Mesendoderm (in vitro differentiated cells): ENCODE data around the gene ZNF384.

Experiments
- DNase-seq: peaks from one replicate; pipeline ENCODE4 v3.0.0; 2013
- H2AK5ac ChIP-seq: 2 replicates; pipeline ENCODE4 v1.6.1; 2013; ENCODE audit warnings: low read length, inconsistent platforms
- H2BK120ac ChIP-seq: 2 replicates; pipeline ENCODE4 v1.6.1; 2013; ENCODE audit warnings: low read depth, mild to moderate bottlenecking, low read length, moderate library complexity, mixed read lengths
- H2BK15ac ChIP-seq: replicated peaks from 2 replicates; pipeline ENCODE4 v1.6.1; 2013; ENCODE audit warnings: low read depth, mild to moderate bottlenecking, moderate library complexity
- H2BK5ac ChIP-seq: 2 replicates; pipeline ENCODE4 v1.6.1; 2013; ENCODE audit warnings: low read length, inconsistent platforms
- H3K18ac ChIP-seq: 2 replicates; pipeline ENCODE4 v1.6.1; 2013; ENCODE audit warnings: mild to moderate bottlenecking, low read length, mixed read lengths
- H3K23ac ChIP-seq: one replicate; pipeline ENCODE4 v1.6.1; 2013; ENCODE audit warnings: low read length
- H3K27ac ChIP-seq: 2 replicates; pipeline ENCODE4 v1.5.1; 2013; ENCODE audit warnings: low read depth, mild to moderate bottlenecking, inconsistent platforms, low read length, moderate library complexity
- H3K27me3 ChIP-seq: 2 replicates; pipeline ENCODE4 v1.6.1; 2013; ENCODE audit warnings: low read length, control low read depth, mild to moderate bottlenecking, inconsistent platforms; ENCODE audit not compliant: insufficient read depth, poor library complexity
- H3K36me3 ChIP-seq: 2 replicates; pipeline ENCODE4 v1.6.1; 2013; ENCODE audit warnings: low read length, inconsistent platforms; ENCODE audit not compliant: control insufficient read depth, insufficient read depth
- H3K4ac ChIP-seq: one replicate; pipeline ENCODE4 v1.6.1; 2013; ENCODE audit warnings: low read depth, mild to moderate bottlenecking, low read length, moderate library complexity
- H3K4me1 ChIP-seq: 2 replicates; pipeline ENCODE4 v1.6.1; 2013; ENCODE audit warnings: low read depth, low read length, inconsistent platforms; ENCODE audit not compliant: control insufficient read depth
- H3K4me2 ChIP-seq: 2 replicates; pipeline ENCODE4 v1.6.1; 2013; ENCODE audit warnings: low read length
- H3K4me3 ChIP-seq: 2 replicates; pipeline ENCODE4 v1.5.1; 2013; ENCODE audit warnings: mild to moderate bottlenecking, low read length
- H3K56ac ChIP-seq: one replicate; pipeline ENCODE4 v1.6.1; 2013; ENCODE audit warnings: low read length
- H3K79me1 ChIP-seq: 2 replicates; pipeline ENCODE4 v1.6.1; 2013; ENCODE audit warnings: low read length, inconsistent platforms
- H3K79me2 ChIP-seq: 2 replicates; pipeline ENCODE4 v1.6.1; 2013; ENCODE audit warnings: mild to moderate bottlenecking, low read length; ENCODE audit not compliant: control insufficient read depth, insufficient read depth
- H3K9ac ChIP-seq: 2 replicates; pipeline ENCODE4 v1.6.1; 2013; ENCODE audit warnings: low read length, inconsistent platforms
- H4K5ac ChIP-seq: one replicate; pipeline ENCODE4 v1.6.1; 2013; ENCODE audit warnings: low read length
- H4K8ac ChIP-seq: one replicate; pipeline ENCODE4 v1.6.1; 2013; ENCODE audit warnings: low read depth, mild to moderate bottlenecking, control low read depth, low read length, moderate library complexity
- WGBS: extraction: QIAGEN DNeasy Blood & Tissue Kit; methylation state at CpG from one replicate; pipeline ENCODE4 v1.1.7; 2013; ENCODE audit warnings: low lambda C conversion rate, missing lambda C conversion rate; ENCODE audit not compliant: insufficient coverage; ENCODE audit errors: extremely low coverage; 5-methylcytosine and 5-hydroxymethylcytosine counted together

The ZNF384 gene

DNA sequence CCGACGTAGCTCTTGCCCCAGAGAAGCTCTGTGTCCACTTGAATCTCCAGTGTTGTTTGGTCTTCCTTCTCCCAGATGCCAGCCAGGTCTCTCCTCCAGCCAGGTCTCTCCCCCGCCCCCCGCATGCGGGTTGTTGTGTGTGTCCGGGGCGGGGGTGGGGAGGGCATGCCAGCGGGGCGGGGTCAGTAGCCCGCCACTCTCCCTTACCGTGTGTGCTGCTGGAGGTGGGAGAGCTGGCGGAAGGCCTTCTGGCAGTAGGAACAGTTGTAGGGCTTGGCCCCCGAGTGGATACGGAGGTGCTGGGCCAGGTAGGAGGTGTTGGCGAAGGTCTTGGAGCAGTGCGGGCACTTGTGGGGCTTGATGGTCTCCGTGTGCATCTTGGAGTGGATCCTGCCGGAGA lies 17.0 kb downstream of the ZNF384 start:
- H3K56ac ChIP-seq: no peak overlapping the region
- H3K23ac ChIP-seq: no peak overlapping the region
- H4K8ac ChIP-seq: no peak overlapping the region
- H2BK120ac ChIP-seq: no peak overlapping the region
- H3K4me1 ChIP-seq: no peaks in the 10 kb centered on the region
- no peak overlapping the region for H3K4ac ChIP-seq
- H2BK5ac ChIP-seq: no peak overlapping the region
- H3K27ac ChIP-seq: no peak overlapping the region
- no peak overlapping the region for H3K18ac ChIP-seq
- H3K27me3 ChIP-seq: no peaks in the 10 kb centered on the region
- no peak overlapping the region for H2AK5ac ChIP-seq
- H3K9ac ChIP-seq: no peak overlapping the region
- H3K36me3 ChIP-seq: peaks cover 38% of the 10 kb centered on the region
- no peaks in the 10 kb centered on the region for H3K79me1 ChIP-seq
- no peak overlapping the region for H3K4me3 ChIP-seq
- H3K79me2 ChIP-seq: no peaks in the 10 kb centered on the region
- no peak overlapping the region for H3K4me2 ChIP-seq
- DNase-seq: no peak
- no peak overlapping the region for H2BK15ac ChIP-seq
- WGBS: no CpG with 5 or more reads among the region's 18 CpGs
- H4K5ac ChIP-seq: no peak overlapping the region

DNA sequence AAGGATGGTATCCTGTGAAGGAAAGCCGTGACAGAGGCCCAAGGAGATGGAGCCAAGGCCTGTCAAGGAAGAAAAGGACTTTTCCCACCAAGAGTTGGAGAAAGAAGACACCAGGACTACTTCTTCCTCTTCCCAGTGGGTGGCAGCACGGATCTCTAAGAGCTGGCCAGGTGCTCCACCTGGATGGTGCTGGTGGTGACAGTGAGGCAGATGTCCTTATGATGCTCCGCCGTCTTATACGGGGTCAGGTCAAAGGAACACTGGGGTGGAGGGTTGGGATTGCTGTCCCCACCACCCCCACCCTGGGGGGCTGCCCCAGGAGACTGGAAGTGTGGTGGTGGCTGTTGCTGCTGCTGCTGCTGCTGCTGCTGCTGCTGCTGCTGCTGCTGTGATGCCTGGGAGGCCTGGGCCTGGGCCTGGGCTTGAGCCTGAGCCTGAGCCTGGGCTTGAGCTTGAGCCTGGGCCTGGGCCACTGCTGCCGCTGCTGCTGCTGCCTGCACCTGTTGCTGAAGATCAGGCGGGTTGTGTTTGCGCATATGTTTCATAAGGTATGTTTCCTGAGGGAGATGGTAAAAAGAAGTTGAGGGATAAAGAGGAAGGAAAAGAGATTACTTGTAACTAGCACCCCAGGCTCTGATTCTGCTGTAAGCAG lies 21.5 kb downstream of the ZNF384 start:
- H3K27ac ChIP-seq: no peak overlapping the region
- H3K79me1 ChIP-seq: no peaks in the 10 kb centered on the region
- H3K9ac ChIP-seq: no peak overlapping the region
- H4K8ac ChIP-seq: no peak overlapping the region
- peak; percentile 70 for DNase-seq
- H2AK5ac ChIP-seq: no peak overlapping the region
- no peak overlapping the region for H3K4me2 ChIP-seq
- H3K23ac ChIP-seq: no peak overlapping the region
- H2BK15ac ChIP-seq: no peak overlapping the region
- H2BK5ac ChIP-seq: no peak overlapping the region
- no peaks in the 10 kb centered on the region for H3K4me1 ChIP-seq
- no peak overlapping the region for H3K4ac ChIP-seq
- H3K79me2 ChIP-seq: no peaks in the 10 kb centered on the region
- H3K56ac ChIP-seq: no peak overlapping the region
- no CpG with 5 or more reads among the region's 8 CpGs for WGBS
- no peak overlapping the region for H4K5ac ChIP-seq
- H3K36me3 ChIP-seq: peaks cover 26% of the 10 kb centered on the region
- no peak overlapping the region for H2BK120ac ChIP-seq
- no peaks in the 10 kb centered on the region for H3K27me3 ChIP-seq
- no peak overlapping the region for H3K4me3 ChIP-seq
- no peak overlapping the region for H3K18ac ChIP-seq

DNA sequence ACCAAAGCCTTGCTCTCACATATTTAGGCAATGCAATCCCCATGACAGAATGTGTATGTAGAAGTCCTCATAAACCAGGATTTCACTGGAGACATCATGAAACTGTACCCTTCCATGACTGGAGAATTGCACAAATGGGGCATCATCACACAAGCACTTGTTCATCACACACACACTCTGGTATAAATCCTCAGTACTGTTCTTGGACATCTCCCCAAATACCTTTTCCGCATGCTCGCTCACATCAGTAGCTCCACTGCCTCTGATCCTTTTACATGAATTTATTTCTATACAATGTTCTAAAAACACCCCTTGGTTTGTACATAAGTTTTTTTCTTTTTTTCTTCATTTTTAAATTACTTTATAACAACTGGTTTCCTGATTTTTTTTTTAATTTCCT lies 23.0 kb downstream of the ZNF384 start:
- no peak overlapping the region for H3K9ac ChIP-seq
- H2BK15ac ChIP-seq: no peak overlapping the region
- no peak overlapping the region for H2AK5ac ChIP-seq
- no peak overlapping the region for H3K56ac ChIP-seq
- H3K27ac ChIP-seq: no peak overlapping the region
- no peak overlapping the region for H3K23ac ChIP-seq
- no peaks in the 10 kb centered on the region for H3K27me3 ChIP-seq
- H3K79me1 ChIP-seq: peaks cover 6% of the 10 kb centered on the region
- H2BK120ac ChIP-seq: no peak overlapping the region
- no peak overlapping the region for H4K5ac ChIP-seq
- H3K79me2 ChIP-seq: peaks cover 2% of the 10 kb centered on the region
- H3K4ac ChIP-seq: no peak overlapping the region
- H3K4me1 ChIP-seq: no peaks in the 10 kb centered on the region
- H3K18ac ChIP-seq: no peak overlapping the region
- DNase-seq: no peak
- no peak overlapping the region for H3K4me2 ChIP-seq
- H3K36me3 ChIP-seq: peaks cover 18% of the 10 kb centered on the region
- no peak overlapping the region for H2BK5ac ChIP-seq
- no peak overlapping the region for H3K4me3 ChIP-seq
- no CpG with 5 or more reads among the region's 2 CpGs for WGBS
- H4K8ac ChIP-seq: no peak overlapping the region

DNA sequence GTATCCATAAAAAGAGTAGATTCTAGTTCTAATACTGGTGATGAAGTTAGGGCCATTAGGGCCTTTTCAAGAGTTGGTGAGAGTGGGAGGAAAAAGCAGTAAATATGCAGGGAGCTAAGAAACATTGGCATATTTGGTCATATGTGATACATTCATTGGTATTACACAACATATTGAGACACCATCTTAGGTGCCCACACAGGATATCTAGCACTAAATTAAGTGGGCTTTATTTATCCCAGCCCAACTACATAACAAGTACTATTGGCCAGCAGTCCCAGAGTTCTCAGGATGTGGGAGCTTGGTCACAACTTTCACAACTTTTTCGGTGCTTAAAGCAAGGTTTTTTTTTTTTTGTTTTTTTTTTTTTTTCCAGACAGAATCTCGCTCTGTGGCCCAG lies 24.3 kb downstream of the ZNF384 start:
- Histone ChIP-seq H3K18ac (no peak overlapping the region), H3K4ac (no peak overlapping the region), H2BK120ac (no peak overlapping the region), H3K4me3 (no peak overlapping the region), H3K79me2 (peaks cover 2% of the 10 kb centered on the region), H3K4me1 (no peaks in the 10 kb centered on the region), H3K27ac (no peak overlapping the region), H3K9ac (no peak overlapping the region), H3K79me1 (peaks cover 6% of the 10 kb centered on the region), H2BK5ac (no peak overlapping the region), H2BK15ac (no peak overlapping the region), H3K56ac (no peak overlapping the region), H3K4me2 (no peak overlapping the region), H3K23ac (no peak overlapping the region), H4K8ac (no peak overlapping the region), H3K36me3 (peaks cover 8% of the 10 kb centered on the region), H4K5ac (no peak overlapping the region), H2AK5ac (no peak overlapping the region), H3K27me3 (no peaks in the 10 kb centered on the region)
- no CpG with 5 or more reads among the region's 2 CpGs for WGBS
- DNase-seq: no peak

DNA sequence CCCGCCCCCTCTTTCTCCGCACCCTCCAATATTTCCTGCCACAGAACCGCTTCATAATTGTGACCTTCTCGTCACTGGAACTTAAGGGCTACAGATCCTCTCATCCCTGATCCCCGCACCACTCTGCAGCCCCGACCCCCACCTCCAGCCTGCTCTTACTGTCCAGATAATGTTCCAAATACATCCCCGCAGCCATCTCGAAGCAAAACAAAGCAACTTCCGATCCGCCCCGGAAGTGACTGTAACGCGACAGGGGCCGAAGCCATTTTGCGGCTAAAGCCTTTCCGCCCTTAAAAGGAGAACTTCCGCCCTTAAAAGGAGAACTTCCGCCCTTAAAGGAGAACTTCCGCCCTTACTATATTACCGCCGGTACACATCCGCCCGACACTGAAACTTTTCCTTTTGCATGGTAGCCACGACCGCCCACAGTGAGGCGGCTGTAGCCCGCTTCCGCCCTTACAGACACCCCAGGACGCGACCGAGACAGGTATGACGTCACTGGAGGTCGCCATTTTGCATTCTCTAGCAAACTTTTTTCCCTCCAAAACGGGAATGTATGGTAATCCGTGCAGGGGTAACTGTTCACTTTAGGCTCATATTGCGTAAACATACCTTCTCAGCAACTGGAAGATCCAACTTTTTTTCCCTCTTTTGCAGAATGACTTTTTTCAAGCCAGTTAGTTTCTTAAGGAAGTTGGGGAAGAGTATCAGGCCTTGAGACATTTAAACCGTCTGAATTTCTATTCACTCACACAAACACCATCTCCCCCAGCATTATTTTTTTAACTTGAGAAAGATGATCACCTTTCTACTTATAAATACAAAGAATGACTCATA lies 26.1 kb downstream of the ZNF384 start, which contains the start of gene ING4:
Gene ING4, minus strand, starts transcription at position 214 of the 837 bp plus-strand sequence. Its CDS starts 18 bp downstream, at position 196.
- Histone ChIP-seq H3K4me3 (peak within 1 kb of the TSS; percentile 91), H3K27me3 (no peaks in the 10 kb centered on the region), H2BK5ac (no peak within 1 kb of the TSS), H3K79me1 (peaks cover 6% of the 10 kb centered on the region), H4K8ac (peak within 1 kb of the TSS; percentile 95), H2BK120ac (no peak within 1 kb of the TSS), H3K23ac (no peak within 1 kb of the TSS), H3K18ac (no peak within 1 kb of the TSS), H3K36me3 (peaks cover 4% of the 10 kb centered on the region), H2AK5ac (no peak within 1 kb of the TSS), H3K79me2 (peaks cover 2% of the 10 kb centered on the region), H3K4ac (no peak within 1 kb of the TSS), H3K56ac (peak within 1 kb of the TSS; percentile 92), H3K4me1 (no peaks in the 10 kb centered on the region), H2BK15ac (no peak within 1 kb of the TSS), H3K4me2 (peak within 1 kb of the TSS; percentile 95), H4K5ac (peak within 1 kb of the TSS; percentile 77), H3K27ac (no peak within 1 kb of the TSS), H3K9ac (peak within 1 kb of the TSS; percentile 88)
- no CpG with 5 or more reads among the region's 37 CpGs for WGBS
- DNase-seq: peak; percentile 100
